NB4 (cell line): ENCODE data around the gene PRICKLE3.
A peak's percentile ranks its signal among the peaks of the same experiment; 100 is the strongest.

Experiments used
- DNase-seq: peaks from one replicate; pipeline ENCODE4 v3.0.0; 2010; ENCODE audit warnings: low read depth
- H3K4me3 ChIP-seq: one replicate; pipeline ENCODE4 v1.5.1; 2011; ENCODE audit warnings: mild to moderate bottlenecking, low read depth, low read length, moderate library complexity
- MYC ChIP-seq: IDR thresholded peaks from 2 replicates; pipeline ENCODE4 v1.6.1; 2011; ENCODE audit warnings: low read depth, low read length
- POLR2A ChIP-seq: IDR thresholded peaks from 2 replicates; pipeline ENCODE4 v1.6.1; 2011; ENCODE audit warnings: mild to moderate bottlenecking; ENCODE audit not compliant: insufficient read length; ENCODE audit errors: extremely low read depth
- TF ChIP-seq, protein P1 (sequence below): IDR thresholded peaks from one replicate; pipeline ENCODE4 v1.5.1; 2012; ENCODE audit warnings: low read depth, low read length
- TF ChIP-seq, protein P2 (sequence below): IDR thresholded peaks from 2 replicates; pipeline ENCODE4 v1.6.1; 2011; ENCODE audit warnings: low read depth, low read length

The PRICKLE3 gene

DNA sequence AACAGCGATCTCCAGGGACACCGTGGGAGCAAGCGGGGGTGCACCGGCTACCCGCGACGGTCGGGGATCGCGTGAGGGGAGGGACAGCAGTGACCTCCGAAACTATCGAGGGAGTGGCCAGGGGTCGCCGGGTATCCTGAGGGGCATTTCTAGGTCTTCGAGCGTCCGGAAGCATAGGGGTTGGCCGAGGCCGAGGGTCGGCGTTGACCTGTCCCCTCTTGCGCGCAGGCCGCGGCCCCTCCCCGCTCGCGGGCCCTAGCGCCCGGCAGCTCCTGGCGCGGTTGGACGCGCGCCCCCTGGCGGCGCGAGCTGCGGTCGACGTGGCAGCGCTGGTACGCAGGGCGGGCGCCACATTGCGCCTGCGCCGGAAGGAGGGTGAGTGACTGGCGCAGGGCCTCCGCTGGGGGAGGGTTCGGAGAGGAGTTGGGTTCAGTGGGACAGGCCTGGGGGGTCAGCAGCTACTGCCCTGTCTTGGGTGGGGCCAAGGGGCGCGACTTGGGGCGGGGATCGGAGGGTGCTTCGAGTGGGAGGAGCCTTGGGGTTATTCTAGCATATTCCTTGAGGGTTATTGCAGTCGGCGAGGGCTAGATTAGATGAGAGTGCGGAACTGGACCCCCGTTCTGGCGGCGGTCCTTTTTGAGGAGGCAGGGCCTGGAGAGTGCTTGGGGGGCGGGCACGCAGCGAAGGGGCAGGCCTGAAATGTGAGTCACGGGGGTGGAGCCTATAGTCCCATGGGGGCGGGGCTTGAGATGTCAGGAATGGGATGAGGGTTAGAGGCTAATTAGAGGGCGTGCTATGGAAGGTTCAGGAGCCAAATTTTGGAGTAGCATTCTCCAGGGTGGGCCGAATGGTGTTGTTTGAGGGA is 22.4 kb downstream of the PRICKLE3 start:
- H3K4me3 ChIP-seq, result peak overlapping the region; percentile 50
- TF ChIP-seq, protein P1, sequence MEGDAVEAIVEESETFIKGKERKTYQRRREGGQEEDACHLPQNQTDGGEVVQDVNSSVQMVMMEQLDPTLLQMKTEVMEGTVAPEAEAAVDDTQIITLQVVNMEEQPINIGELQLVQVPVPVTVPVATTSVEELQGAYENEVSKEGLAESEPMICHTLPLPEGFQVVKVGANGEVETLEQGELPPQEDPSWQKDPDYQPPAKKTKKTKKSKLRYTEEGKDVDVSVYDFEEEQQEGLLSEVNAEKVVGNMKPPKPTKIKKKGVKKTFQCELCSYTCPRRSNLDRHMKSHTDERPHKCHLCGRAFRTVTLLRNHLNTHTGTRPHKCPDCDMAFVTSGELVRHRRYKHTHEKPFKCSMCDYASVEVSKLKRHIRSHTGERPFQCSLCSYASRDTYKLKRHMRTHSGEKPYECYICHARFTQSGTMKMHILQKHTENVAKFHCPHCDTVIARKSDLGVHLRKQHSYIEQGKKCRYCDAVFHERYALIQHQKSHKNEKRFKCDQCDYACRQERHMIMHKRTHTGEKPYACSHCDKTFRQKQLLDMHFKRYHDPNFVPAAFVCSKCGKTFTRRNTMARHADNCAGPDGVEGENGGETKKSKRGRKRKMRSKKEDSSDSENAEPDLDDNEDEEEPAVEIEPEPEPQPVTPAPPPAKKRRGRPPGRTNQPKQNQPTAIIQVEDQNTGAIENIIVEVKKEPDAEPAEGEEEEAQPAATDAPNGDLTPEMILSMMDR, result peak; percentile 42
- TF ChIP-seq MYC (0 out of 2 replicates have a peak, but pooled peaks have one; percentile 12), POLR2A (peak; percentile 51)
- TF ChIP-seq, protein P2, sequence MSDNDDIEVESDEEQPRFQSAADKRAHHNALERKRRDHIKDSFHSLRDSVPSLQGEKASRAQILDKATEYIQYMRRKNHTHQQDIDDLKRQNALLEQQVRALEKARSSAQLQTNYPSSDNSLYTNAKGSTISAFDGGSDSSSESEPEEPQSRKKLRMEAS, result 0 out of 2 replicates have a peak, but pooled peaks have one; percentile 10
- DNase-seq, result peak; percentile 87

DNA sequence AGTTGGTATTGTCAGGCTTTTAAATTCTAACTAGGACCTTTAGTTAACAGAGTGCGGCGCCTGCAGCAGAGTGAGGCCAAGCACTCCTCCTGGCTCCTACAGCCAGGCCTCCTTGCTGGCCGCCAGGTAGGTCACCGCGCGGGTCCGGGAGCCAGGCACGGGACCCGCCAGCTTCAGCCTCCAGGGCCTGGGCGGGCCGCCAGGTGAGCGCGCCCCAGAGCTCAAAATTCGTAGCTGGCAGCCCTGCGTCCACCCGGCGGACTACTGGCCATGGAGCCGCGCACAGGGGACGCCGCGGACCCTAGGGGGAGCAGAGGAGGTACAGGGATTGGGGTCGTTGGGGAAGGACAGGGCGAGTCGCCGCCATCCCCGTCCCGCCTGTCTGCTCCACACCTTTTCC is 23.6 kb downstream of the PRICKLE3 start, which contains the start of gene MAGIX:
Gene MAGIX (plus strand): TSS at position 139 of the 400 bp plus-strand sequence. CDS start 132 bp downstream, at position 271.
- DNase-seq, result no peak
- peak within 1 kb of the TSS; percentile 50 for H3K4me3 ChIP-seq
- TF ChIP-seq MYC (no peak), POLR2A (no peak)
- TF ChIP-seq, protein P1, result no peak
- TF ChIP-seq, protein P2, result no peak

DNA sequence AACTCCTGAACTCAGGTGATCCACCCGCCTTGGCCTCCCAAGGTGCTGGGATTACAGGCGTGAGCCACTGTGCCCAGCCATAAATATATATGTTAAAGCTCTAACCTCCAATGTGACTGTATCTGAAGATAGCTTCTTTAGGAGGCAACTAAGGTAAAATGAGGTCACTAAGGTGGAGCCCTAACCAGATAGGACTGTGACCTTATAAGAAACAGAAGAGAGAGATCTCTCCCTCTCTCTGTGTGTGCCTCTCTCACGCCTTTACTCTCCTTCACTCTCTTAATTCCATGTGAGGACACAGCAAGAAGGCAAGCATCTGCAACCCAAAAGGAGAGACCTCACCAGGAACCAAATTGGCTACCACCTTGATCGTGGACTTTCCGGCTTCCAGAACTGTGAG is 24.5 kb downstream of the PRICKLE3 start:
- no peak for DNase-seq
- TF ChIP-seq POLR2A, result no peak
- H3K4me3 ChIP-seq, result no peak overlapping the region

DNA sequence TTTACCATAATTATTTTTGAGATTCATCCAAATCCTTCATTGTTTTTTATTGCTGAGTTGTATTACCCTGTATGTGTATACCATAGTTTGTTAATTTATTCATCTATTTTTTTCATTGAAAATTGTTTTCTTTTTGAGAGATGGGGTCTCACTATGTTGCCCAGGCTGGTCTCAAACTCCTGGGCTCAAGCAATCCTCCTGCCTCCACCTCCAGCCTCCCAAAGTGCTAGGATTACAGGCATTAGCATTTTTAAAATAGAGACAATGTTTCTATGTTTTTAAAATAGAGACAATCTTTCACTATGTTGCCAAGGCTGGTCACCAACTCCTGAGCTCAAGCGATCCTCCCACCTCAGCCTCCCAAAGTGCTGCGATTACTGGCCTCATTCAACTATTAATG is 25.3 kb downstream of the PRICKLE3 start:
- H3K4me3 ChIP-seq, result no peak overlapping the region
- no peak for DNase-seq
- TF ChIP-seq, protein P1, result no peak
- no peak for TF ChIP-seq POLR2A
- no peak for TF ChIP-seq MYC
- TF ChIP-seq, protein P2, result no peak

DNA sequence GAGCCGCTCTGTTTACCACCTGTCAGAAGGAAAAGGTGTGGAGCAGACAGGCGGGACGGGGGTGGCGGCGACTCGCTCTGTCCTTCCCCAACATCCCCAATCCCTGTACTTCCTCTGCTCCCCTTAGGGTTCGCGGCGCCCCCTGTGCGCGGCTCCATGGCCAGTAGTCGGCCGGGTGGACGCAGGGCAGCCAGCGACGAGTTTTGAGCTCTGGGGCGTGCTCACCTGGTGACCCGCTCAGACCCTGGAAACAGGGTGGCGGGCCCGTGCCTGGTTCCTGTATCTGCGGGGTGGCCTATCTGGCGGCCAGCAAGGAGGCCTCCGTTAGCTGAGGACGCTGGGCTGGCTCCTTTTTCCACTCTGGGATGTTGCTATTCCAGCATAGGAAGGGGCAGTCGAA is 29.0 kb downstream of the PRICKLE3 start:
- TF ChIP-seq MYC, result no peak
- TF ChIP-seq, protein P1, result no peak
- TF ChIP-seq, protein P2, result no peak
- TF ChIP-seq POLR2A, result no peak
- H3K4me3 ChIP-seq, result no peak overlapping the region
- DNase-seq, result no peak

DNA sequence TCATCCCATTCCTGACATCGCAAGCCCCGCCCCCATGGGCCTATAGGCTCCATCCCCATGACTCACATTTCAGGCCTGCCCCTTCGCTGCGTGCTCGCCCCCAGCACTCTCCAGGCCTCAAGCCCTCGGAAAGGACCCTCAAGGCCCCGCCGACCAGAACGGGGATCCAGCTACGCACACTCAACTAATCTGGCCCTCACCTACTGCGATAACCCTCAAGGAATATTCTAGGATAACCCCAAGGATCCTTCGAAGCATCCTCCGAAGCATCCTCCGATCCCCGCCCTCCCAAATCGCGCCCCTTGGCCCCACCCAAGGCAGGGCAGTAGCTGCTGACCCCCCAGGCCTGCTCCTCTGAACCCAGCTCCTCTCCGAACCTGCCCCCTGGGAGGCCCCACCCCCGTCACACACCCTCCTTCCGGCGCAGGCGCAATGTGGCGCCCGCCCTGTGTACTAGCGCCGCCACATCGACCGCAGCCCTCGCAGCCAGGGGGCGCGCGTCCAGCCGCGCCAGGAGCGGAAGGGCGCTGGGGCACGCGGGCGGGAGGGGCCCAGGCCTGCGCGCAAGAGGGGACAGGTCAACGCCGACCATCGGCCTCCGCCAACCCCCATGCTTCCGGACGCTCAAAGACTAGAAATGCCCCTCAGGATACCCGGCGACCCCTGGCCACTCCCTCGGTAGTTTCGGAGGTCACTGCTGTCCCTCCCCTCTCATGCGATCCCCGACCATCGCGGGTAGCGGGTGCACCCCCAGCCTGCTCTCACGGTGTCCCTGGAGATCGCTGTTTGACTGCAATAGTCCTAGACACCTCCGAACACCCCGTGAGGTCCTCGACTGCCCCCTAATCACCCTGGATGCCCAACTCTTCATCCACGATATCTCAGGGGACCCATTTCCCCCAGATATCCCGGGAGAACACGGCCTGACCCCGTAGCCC is 30.0 kb downstream of the PRICKLE3 start:
- TF ChIP-seq MYC (peak; percentile 66), POLR2A (peak; percentile 34)
- TF ChIP-seq, protein P1, result peak; percentile 36
- TF ChIP-seq, protein P2, result peak; percentile 76
- H3K4me3 ChIP-seq, result peak overlapping the region; percentile 42
- peak; percentile 82 for DNase-seq
